GM08714 (cell line): ENCODE results near the gene MYB.
"Not testable (repeated sequence)": the region's sequence is repeated elsewhere in the genome, so short reads cannot be mapped to it uniquely, and the experiment has no call there.

ENCODE experiments used
- H3K4me3 ChIP-seq: fragments of 200-500 bp; sonication (Bioruptor generic); 2 replicates; pipeline ENCODE4 v1.5.1; 2014; ENCODE audit warnings: mild to moderate bottlenecking, low read length, inconsistent platforms
- ZNF274 ChIP-seq: IDR thresholded peaks from 2 replicates; pipeline ENCODE4 v1.6.1; 2012; ENCODE audit warnings: mild to moderate bottlenecking, low read depth, low read length

The MYB gene

DNA sequence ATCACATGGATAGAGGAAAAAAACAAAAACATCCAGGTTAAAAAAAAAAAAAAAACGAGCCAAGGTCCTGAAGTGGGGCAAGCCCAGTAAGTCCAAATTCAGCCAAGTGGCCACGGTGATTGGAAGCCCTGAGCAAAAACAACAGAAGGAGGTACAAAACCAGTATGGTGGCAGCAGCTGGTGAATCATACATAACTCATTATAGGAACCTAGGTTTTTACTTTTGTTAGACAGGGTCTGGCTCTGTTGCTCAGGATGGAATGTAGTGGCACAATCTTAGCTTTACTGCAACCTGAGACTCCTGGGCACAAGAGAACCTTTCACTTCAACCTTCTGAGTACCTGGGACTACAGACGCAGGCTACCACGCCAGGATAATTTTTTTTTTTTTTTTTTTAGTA lies 22.7 kb upstream of the MYB start:
- TF ChIP-seq ZNF274, result no peak
- H3K4me3 ChIP-seq, result no peak overlapping the region

DNA sequence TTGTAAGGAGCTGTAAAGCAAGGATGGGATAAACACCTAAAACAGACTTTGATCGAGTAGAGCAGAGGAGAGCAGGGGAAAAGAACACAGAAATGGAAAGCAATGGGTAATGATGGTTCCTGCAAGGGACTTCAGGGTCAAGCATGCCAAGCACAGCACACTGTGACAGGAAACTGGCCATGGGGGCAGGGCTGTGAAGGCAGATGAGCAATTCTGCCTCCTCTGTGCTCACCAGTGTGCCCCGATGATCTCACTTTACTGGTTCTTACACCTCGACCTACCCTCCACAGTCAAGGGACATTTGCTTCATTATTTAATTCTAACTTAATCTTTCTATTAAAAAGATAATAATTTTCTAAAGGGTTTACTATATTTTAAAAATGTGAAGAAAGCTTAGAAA lies 21.6 kb upstream of the MYB start:
- H3K4me3 ChIP-seq, result no peak overlapping the region
- TF ChIP-seq ZNF274, result no peak

DNA sequence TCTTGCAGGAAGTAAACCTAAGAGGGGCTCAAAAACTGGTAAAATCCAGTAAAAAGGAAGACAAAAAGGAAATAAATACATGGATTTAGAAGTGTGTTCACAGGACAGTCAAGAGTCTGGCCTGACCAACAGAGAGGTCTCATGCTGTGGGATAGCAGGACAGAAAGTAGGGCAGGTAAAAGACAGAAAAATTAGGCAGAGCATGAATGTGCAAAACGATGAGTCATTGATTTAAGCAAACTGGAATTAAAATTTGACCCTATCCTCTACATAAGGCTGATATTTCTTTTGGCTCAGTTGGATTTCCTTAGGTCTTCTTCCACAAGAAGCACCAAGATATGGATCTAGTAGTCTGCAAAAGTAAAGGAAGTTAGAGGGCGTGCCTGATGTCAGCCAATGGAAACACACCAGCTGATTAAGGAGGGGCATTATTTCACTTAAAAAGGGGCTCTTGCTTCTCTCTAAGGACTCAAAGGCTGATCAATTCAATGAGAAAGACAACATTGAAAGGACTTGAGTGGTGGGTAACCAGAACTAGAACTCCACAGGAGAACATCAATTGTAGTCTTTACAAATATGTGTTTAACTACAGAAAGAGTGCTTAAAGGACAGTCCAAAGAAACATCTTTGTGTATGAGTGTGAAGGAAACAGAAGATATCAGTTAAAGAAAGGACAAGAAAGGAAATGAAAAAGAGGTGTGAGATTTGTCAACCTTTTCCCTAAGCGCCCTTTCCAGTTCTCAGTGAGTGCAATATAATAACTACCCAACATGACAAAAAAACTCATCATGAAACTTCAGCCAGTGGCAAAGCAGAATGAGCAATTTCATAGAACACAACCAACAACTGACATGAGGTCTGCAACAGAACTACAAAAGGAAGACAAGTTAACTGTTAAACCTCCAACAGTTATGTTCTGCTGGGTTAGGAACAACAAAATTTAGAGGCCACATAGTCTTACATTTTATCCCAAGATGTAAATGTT lies 19.4 kb upstream of the MYB start:
- TF ChIP-seq ZNF274, result no peak
- H3K4me3 ChIP-seq, result no peak overlapping the region

DNA sequence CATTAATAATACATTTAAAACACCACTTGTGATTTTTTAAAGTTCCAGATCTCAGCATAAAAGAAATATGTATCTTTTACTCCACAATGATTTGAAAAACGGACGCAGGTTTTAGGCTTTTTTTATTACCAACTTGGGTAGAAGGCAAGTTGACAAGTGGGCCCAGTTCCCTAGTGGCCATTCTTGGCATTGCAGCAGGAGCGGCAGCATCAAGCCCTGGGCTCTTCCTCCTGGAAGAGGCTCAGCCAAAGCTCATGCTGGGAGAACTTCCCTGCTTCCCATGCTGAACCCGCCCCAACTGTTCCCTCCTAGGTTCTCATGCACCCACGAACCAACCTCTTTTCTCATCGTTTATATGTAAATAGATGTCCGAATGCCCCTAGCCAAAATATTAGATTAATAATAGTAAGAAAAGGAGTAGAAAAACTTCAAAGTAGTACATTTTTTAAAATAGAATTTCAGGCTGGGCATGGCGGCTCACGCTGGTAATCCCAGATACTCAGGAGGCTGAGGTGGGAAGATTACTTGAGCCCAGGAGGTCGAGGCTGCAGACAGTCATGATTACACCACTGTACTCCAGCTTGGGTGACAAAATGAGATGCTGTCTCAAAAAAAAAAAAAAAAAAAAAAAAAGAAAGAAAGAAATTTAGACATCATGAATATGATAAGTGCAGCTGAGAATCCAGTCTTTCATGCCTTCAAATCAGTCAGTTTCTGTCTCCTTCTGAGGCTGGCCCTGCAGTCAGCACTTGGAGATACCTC lies 18.2 kb upstream of the MYB start:
- H3K4me3 ChIP-seq, result peak overlapping the region; percentile 12; the same call in 1 of the 2 replicates
- no peak for TF ChIP-seq ZNF274

DNA sequence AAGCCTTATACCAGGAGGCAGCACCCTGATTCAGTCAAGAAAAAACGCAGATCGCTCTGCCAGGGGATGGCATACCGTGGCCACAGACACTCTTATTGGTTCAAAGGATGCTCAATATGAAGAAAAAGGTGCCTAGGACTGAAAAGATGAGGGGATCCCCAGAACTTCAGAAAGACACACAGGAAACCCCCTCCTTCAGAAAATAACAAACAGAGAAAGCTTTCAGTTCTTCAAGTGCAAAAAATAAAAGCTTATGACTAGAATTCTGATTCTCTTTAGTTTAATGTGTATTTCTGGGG lies 17.7 kb upstream of the MYB start:
- TF ChIP-seq ZNF274, result no peak
- H3K4me3 ChIP-seq, result peak overlapping the region; percentile 12; the same call in 1 of the 2 replicates

DNA sequence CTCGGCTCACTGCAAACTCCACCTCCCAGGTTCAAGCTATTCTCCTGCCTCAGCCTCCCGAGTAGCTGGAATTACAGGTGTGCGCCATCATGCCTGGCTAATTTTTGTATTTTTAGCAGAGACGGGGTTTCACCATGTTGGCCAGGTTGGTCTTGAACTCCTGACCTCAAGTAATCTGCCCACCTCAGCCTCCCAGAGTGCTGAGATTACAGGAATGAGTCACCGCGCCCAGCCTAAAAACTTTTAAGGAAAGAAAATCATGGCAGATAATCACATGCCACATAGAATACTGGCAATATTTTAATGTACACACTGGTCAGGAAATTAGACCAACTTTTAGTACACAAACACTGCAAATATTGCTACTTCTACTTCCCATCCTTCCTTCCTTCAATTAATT lies 16.7 kb upstream of the MYB start:
- not testable (repeated sequence) for H3K4me3 ChIP-seq

DNA sequence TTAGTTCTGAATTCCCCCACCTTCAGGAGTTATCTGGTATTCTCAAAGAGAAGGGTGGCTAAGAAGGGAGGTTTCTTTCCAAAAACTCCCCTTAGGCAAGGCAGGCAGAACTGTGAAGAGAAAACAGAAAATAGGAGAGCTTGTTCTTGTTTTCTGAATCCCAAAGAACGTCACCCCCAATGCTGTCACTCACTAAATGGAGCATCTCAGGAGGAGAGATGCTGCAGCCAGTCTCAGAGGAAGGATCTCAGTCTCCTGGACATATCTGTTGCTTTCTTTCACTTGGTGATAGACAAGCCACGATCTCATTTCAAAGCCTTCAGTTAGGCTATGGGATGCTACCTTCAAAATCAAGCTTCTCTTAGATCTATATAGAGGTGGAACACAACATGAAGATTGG lies 16.1 kb upstream of the MYB start:
- no peak for TF ChIP-seq ZNF274
- H3K4me3 ChIP-seq, result no peak overlapping the region

DNA sequence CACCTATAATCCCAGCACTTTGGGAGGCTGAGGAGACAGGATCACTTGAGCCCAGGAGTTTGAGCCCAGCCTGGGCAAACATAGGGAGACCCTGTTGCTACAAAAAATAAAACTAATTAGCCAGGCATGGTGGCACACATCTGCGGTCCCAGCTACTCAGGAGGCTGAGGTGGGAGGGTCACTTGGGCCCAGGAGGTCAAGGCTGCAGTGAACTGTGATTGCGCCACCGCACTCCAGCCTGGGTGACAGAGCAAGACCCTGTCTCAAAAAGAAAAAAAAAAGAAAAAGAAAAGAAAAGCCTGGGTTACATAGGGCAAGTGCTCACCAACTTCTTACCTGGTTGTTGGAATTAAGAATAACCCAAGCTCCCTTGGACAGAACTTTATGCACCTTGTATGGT lies 14.6 kb upstream of the MYB start:
- no peak overlapping the region for H3K4me3 ChIP-seq
- no peak for TF ChIP-seq ZNF274

DNA sequence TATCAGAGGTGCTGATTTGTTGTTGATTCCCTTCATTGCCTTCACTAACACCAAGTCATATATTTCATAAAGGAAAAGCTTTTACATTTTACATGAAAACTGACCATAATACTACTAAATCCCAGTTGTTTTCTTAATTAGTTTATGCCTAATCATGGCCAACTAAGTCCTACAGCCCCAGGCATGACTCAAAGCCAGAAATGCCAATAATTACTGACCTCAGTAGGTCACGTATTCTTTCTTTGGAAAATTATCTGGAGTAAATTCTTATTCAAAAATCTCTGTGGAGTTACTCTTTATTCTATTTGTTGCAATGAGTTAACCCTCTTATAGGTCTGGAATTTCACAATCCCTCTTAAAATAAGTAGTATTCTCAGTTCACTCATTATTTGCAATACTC lies 13.5 kb upstream of the MYB start:
- no peak overlapping the region for H3K4me3 ChIP-seq
- TF ChIP-seq ZNF274, result no peak

DNA sequence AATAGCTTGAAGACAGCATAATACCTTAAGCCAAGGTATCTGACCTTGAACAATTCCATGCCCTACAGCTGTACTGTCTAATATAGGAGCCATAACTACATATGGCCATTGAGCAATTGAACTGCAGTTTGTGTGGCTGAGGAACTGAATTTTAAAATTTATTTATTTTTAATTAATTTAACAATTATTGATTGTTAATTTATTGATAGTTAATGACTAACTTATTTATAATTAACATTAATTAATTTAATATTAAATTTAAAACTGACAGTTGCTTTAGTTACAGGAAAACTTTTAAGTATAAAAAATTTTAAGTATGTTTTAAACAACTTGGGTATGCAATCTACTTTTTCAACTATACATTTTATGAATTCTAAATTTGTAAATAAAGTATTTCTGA lies 12.3 kb upstream of the MYB start:
- TF ChIP-seq ZNF274, result no peak

DNA sequence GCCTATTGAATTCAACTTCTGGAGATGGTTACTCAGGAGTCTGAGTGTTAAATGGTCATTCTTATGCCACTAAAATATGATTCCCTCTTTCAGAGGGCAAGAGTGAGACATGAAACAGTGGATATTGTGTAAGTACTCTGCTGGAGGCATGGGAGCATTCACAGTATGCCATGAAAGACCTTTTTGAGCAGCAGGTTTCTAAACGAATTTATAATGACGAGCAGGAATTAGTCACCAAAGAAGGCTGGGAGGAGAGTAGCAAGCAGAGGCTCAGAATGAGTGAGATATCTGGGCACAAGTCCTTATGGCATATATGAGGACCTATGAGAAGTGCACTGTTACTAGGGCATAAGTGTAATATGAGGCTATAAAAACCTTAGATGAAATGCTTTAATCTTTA lies 10.9 kb upstream of the MYB start:
- no peak overlapping the region for H3K4me3 ChIP-seq
- no peak for TF ChIP-seq ZNF274

More for the DNA sequence above, 12.3 kb upstream of the MYB start:
- no peak overlapping the region for H3K4me3 ChIP-seq

DNA sequence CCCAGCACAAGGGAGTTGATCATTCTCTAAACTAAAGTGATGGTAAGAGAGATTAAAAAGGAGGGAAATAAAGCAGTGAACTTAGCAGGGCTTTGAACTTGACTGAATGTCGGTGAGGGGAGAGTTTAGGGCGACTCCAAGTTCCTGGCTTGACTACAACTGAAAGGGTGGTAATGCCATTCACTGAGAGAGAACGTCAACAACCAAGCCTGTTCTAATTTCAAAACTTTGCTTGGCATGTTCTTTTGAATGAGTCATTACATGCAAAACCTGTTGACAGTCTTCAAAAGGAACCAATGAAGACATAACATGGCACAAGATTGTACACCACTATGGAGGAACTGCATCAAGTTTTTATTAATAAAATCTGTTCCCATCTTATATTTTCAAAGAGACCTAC lies 10.3 kb upstream of the MYB start:
- H3K4me3 ChIP-seq, result no peak overlapping the region
- TF ChIP-seq ZNF274, result no peak

DNA sequence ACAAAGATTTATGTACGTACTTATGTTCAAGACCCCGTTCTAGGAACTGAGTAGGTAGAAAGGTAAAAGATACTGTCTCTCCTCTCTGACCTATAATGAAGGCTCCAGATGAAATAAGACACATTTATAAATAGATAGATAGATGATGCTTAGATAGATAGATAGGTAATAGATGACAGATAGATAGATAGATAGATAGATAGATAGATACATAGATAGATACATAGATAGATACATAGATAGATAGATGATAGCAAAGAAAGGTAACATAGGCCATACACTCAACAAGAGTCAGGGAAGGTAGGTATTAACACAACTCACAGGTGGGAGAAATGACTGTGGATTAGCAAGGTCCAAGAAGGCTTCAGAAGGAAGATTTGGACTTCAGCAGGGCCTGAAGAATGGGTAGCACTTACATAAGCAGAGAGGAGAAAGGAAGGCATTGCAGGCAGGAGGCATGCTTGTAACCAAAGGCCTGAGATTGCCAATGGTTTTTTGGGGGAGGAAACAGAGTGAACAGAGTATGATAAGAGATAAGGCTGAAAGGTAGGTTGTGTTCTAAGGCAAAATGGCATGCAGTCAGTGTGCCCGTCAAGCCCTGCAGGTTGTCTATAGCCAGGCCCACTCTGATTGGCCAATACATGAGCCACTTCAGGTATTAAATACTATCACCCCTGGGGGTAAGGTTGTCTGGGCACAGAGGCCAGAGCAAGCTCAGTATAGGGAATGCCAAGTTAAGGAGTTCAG lies 7.7 kb upstream of the MYB start:
- H3K4me3 ChIP-seq, result no peak overlapping the region
- TF ChIP-seq ZNF274, result no peak

DNA sequence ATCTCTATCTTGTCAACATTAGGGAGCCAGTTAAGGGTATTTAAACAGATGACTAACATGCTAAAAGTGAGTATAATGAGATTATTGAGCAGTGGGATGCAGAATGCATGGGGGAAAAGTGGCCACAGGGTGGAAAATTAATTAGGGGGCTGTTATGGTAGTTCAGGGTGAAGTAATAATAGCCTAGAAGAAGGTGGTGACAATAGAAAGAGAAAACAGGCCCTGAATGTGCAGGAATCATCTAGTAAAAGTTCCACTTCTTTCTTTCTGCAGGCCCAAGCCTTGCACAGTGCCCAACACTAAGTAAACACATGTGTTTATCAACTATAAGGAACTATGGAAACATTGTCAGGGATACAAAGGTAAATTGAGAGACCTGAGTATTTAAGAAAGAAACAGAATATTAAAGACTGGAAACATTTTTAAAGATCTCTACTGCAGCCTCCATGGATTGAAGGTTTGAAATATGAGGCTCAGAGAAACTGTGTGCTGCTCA lies 7.1 kb upstream of the MYB start:
- H3K4me3 ChIP-seq, result no peak overlapping the region
- no peak for TF ChIP-seq ZNF274
